ENCODE data around the gene NPTX1.

The NPTX1 gene

GRCh38 chr17:80503031-80503430, 26.6 kb upstream of the NPTX1 start:
- no peak for DNase-seq

GRCh38 chr17:80502578-80502877, 26.1 kb upstream of the NPTX1 start:
- DNase-seq, result no peak

GRCh38 chr17:80501741-80502577, 25.6 kb upstream of the NPTX1 start:
- DNase-seq, result no peak

- no peak for DNase-seq
Measured at GRCh38 chr17:80499961-80500665, 23.7 kb upstream of the NPTX1 start.

GRCh38 chr17:80499560-80499959, 23.2 kb upstream of the NPTX1 start:
- no peak for DNase-seq

GRCh38 chr17:80498920-80499410, 22.6 kb upstream of the NPTX1 start:
- no peak for DNase-seq

GRCh38 chr17:80498242-80498919, 22.0 kb upstream of the NPTX1 start:
- DNase-seq, result no peak

GRCh38 chr17:80497726-80498241, 21.4 kb upstream of the NPTX1 start:
- no peak for DNase-seq

GRCh38 chr17:80494547-80494946, 18.1 kb upstream of the NPTX1 start:
- no peak for DNase-seq

GRCh38 chr17:80492343-80493136, 16.1 kb upstream of the NPTX1 start:
- no peak for DNase-seq

- no peak for DNase-seq
Measured at GRCh38 chr17:80491478-80492342, 15.3 kb upstream of the NPTX1 start.

GRCh38 chr17:80487511-80487910, 11.1 kb upstream of the NPTX1 start:
- DNase-seq, result no peak

GRCh38 chr17:80486692-80487091, 10.3 kb upstream of the NPTX1 start:
- no peak for DNase-seq

- peak in 1 of 2 donors; percentile 44 for DNase-seq
Measured at GRCh38 chr17:80485846-80486245, 9.4 kb upstream of the NPTX1 start.

GRCh38 chr17:80482555-80483308, 6.3 kb upstream of the NPTX1 start:
- no peak for DNase-seq

GRCh38 chr17:80482058-80482318, 5.6 kb upstream of the NPTX1 start:
- no peak for DNase-seq

- DNase-seq, result no peak
Measured at GRCh38 chr17:80481284-80482057, 5.1 kb upstream of the NPTX1 start.

GRCh38 chr17:80480248-80480647, 3.8 kb upstream of the NPTX1 start:
- no peak for DNase-seq

- no peak for DNase-seq
Measured at GRCh38 chr17:80479246-80479566, 2.8 kb upstream of the NPTX1 start.

GRCh38 chr17:80478487-80479245, 2.3 kb upstream of the NPTX1 start:
- no peak for DNase-seq

All from CD4-positive, alpha-beta T cell treated with Interleukin-4 for 1 hour (primary cell).